ENCODE results near the gene LOXHD1.

Gene LOXHD1

DNA sequence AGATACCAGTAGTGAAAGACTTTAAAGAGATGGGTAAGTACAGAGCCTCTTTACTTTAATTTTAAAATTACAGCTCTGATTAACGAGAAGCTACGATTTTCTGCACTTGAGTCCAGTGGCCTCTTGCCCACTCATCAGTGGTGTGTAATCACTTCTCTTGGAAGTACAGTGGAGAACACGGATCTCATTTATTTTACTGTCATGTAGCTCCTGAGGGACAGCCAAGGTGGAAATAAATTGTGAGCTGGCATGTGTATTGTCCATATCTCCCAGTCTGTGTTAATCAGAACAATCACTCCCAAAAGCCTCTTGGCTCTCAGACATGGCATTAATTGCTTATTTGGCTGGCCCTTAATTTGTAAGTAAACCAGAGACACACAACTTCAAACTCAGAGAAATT, 69.4 kb downstream of the LOXHD1 start:
- Histone ChIP-seq H3K27ac (ENCODE audit: low read depth, low read length) (no peak overlapping the region), H3K18ac (ENCODE audit: low read length) (no peak overlapping the region), H3K27me3 (ENCODE audit: insufficient read depth, low read length) (no peaks in the 10 kb centered on the region), H3K4me3 (ENCODE audit: low read depth, low read length) (no peak overlapping the region), H3K23ac (ENCODE audit: low read length) (no peak overlapping the region), H2AK5ac (ENCODE audit: low read length) (no peak overlapping the region), H2BK12ac (ENCODE audit: low read length) (no peak overlapping the region), H3K4ac (ENCODE audit: low read depth, low read length) (no peak overlapping the region), H4K91ac (ENCODE audit: low read depth, low read length) (no peak overlapping the region), H3K9me3 (ENCODE audit: insufficient read depth, low read depth, low read length) (no peaks in the 10 kb centered on the region), H3K79me1 (ENCODE audit: low read length) (no peaks in the 10 kb centered on the region), H4K8ac (ENCODE audit: low read depth, low read length) (no peak overlapping the region), H3K79me2 (ENCODE audit: control insufficient read depth, insufficient read depth, low read length, poor library complexity) (no peaks in the 10 kb centered on the region), H3K4me2 (ENCODE audit: low read length) (no peak overlapping the region), H3K14ac (ENCODE audit: low read length) (no peak overlapping the region), H3K36me3 (ENCODE audit: control insufficient read depth in 1 of 2, insufficient read depth in 2 of 2, low read length in 2 of 2) (no peaks in the 10 kb centered on the region), H4K12ac (ENCODE audit: low read depth, low read length) (no peak overlapping the region), H2BK120ac (ENCODE audit: insufficient read depth, low read length, poor library complexity) (no peak overlapping the region), H2BK5ac (ENCODE audit: low read depth, low read length, poor library complexity) (no peak overlapping the region), H3K9ac (ENCODE audit: low read length) (no peak overlapping the region), H2AFZ (ENCODE audit: insufficient read depth, low read length, poor library complexity) (no peak overlapping the region), H3K4me1 (ENCODE audit: control insufficient read depth in 1 of 2, insufficient read depth in 2 of 2, low read length in 2 of 2) (no peaks in the 10 kb centered on the region)
- no peak for DNase-seq
- no CpG with 5 or more reads among the region's 3 CpGs for WGBS (ENCODE audit: extremely low coverage, insufficient coverage, insufficient read length)

DNA sequence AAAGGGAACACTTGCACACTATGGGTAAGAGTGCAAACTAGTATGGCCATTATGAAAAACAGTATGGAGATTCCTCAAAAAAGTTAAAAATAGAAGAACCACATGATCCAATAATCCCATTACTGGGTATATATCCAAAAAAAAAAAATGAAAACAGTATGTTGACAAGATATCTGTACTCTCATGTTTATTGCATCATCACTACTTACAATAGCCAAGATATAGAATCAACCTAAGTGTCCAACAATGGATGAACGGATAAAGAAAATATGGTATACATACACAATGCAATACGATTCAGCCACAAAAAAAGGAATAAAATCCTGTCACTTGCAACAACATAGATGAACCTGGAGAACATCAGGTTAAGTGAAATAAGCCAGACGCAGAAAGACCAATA, 73.3 kb downstream of the LOXHD1 start:
- no peak overlapping the region for H3K27ac ChIP-seq (ENCODE audit: low read depth, low read length)
- H4K8ac ChIP-seq (ENCODE audit: low read depth, low read length): no peak overlapping the region
- H2BK5ac ChIP-seq (ENCODE audit: low read depth, low read length, poor library complexity): no peak overlapping the region
- H3K18ac ChIP-seq (ENCODE audit: low read length): no peak overlapping the region
- H2AFZ ChIP-seq (ENCODE audit: insufficient read depth, low read length, poor library complexity): no peak overlapping the region
- H4K91ac ChIP-seq (ENCODE audit: low read depth, low read length): no peak overlapping the region
- no peak for DNase-seq
- H3K23ac ChIP-seq (ENCODE audit: low read length): no peak overlapping the region
- no CpG with 5 or more reads among the region's 3 CpGs for WGBS (ENCODE audit: extremely low coverage, insufficient coverage, insufficient read length)
- no peaks in the 10 kb centered on the region for H3K27me3 ChIP-seq (ENCODE audit: insufficient read depth, low read length)
- H3K36me3 ChIP-seq (ENCODE audit: control insufficient read depth in 1 of 2, insufficient read depth in 2 of 2, low read length in 2 of 2): no peaks in the 10 kb centered on the region
- no peak overlapping the region for H3K4me2 ChIP-seq (ENCODE audit: low read length)
- no peaks in the 10 kb centered on the region for H3K4me1 ChIP-seq (ENCODE audit: control insufficient read depth in 1 of 2, insufficient read depth in 2 of 2, low read length in 2 of 2)
- no peak overlapping the region for H2BK120ac ChIP-seq (ENCODE audit: insufficient read depth, low read length, poor library complexity)
- H3K4me3 ChIP-seq (ENCODE audit: low read depth, low read length): no peak overlapping the region
- no peak overlapping the region for H3K9ac ChIP-seq (ENCODE audit: low read length)
- no peak overlapping the region for H3K14ac ChIP-seq (ENCODE audit: low read length)
- peaks cover 7% of the 10 kb centered on the region for H3K9me3 ChIP-seq (ENCODE audit: insufficient read depth, low read depth, low read length)
- no peak overlapping the region for H2BK12ac ChIP-seq (ENCODE audit: low read length)
- H2AK5ac ChIP-seq (ENCODE audit: low read length): no peak overlapping the region
- H3K79me2 ChIP-seq (ENCODE audit: control insufficient read depth, insufficient read depth, low read length, poor library complexity): no peaks in the 10 kb centered on the region
- H3K79me1 ChIP-seq (ENCODE audit: low read length): no peaks in the 10 kb centered on the region
- H4K12ac ChIP-seq (ENCODE audit: low read depth, low read length): no peak overlapping the region
- H3K4ac ChIP-seq (ENCODE audit: low read depth, low read length): no peak overlapping the region

DNA sequence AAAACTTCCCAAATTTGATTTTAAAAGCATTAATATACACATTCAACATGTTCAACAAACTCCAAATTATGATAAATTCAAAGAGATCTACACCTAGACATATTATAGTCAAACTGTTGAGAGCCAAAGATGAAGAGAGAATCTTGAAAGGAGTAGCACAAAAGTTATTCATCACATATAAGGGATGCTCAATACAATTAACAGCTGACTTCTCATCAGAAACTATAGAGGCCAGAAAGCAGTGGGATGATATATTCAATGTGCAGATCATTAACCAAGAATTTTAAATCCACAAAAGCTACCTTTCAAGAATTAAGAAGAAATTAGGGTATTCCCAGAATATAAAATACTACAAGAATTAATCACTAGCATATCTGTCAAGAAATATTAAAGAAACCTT, 75.4 kb downstream of the LOXHD1 start:
- no peak overlapping the region for H3K4ac ChIP-seq (ENCODE audit: low read depth, low read length)
- H2BK5ac ChIP-seq (ENCODE audit: low read depth, low read length, poor library complexity): no peak overlapping the region
- no peak for DNase-seq
- H3K23ac ChIP-seq (ENCODE audit: low read length): no peak overlapping the region
- no peaks in the 10 kb centered on the region for H3K36me3 ChIP-seq (ENCODE audit: control insufficient read depth in 1 of 2, insufficient read depth in 2 of 2, low read length in 2 of 2)
- no peak overlapping the region for H3K18ac ChIP-seq (ENCODE audit: low read length)
- H3K4me1 ChIP-seq (ENCODE audit: control insufficient read depth in 1 of 2, insufficient read depth in 2 of 2, low read length in 2 of 2): no peaks in the 10 kb centered on the region
- H3K79me2 ChIP-seq (ENCODE audit: control insufficient read depth, insufficient read depth, low read length, poor library complexity): no peaks in the 10 kb centered on the region
- H4K12ac ChIP-seq (ENCODE audit: low read depth, low read length): no peak overlapping the region
- no peak overlapping the region for H3K14ac ChIP-seq (ENCODE audit: low read length)
- no peak overlapping the region for H2BK120ac ChIP-seq (ENCODE audit: insufficient read depth, low read length, poor library complexity)
- H2BK12ac ChIP-seq (ENCODE audit: low read length): no peak overlapping the region
- H3K9ac ChIP-seq (ENCODE audit: low read length): no peak overlapping the region
- no peak overlapping the region for H2AFZ ChIP-seq (ENCODE audit: insufficient read depth, low read length, poor library complexity)
- H4K8ac ChIP-seq (ENCODE audit: low read depth, low read length): no peak overlapping the region
- H3K27ac ChIP-seq (ENCODE audit: low read depth, low read length): no peak overlapping the region
- peaks cover 7% of the 10 kb centered on the region for H3K9me3 ChIP-seq (ENCODE audit: insufficient read depth, low read depth, low read length)
- H3K4me3 ChIP-seq (ENCODE audit: low read depth, low read length): no peak overlapping the region
- no peak overlapping the region for H4K91ac ChIP-seq (ENCODE audit: low read depth, low read length)
- H3K27me3 ChIP-seq (ENCODE audit: insufficient read depth, low read length): no peaks in the 10 kb centered on the region
- H3K79me1 ChIP-seq (ENCODE audit: low read length): no peaks in the 10 kb centered on the region
- H2AK5ac ChIP-seq (ENCODE audit: low read length): no peak overlapping the region
- H3K4me2 ChIP-seq (ENCODE audit: low read length): no peak overlapping the region

DNA sequence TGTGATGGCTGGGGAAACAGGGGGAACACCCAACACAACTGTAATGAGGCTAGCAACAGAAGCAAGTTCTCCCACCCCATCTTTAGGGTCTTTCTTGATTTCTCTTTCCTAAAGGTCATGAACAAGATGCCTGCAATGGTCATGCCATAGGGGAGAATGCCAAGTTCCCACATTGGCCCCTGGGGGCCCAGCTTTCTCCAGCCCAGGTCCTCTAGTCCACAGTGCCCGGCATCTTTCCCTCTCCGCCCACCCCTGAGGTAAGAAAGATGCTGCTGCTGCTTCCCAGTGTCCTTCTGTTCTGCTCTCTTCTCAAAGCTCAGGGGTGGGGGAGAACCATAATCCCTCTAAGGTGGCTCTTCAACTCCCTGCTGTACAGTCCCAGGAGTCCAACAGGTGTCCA, 78.0 kb downstream of the LOXHD1 start:
- no peak overlapping the region for H2BK12ac ChIP-seq (ENCODE audit: low read length)
- no peak overlapping the region for H2BK120ac ChIP-seq (ENCODE audit: insufficient read depth, low read length, poor library complexity)
- no peak overlapping the region for H2AK5ac ChIP-seq (ENCODE audit: low read length)
- H3K79me1 ChIP-seq (ENCODE audit: low read length): no peaks in the 10 kb centered on the region
- no peaks in the 10 kb centered on the region for H3K36me3 ChIP-seq (ENCODE audit: control insufficient read depth in 1 of 2, insufficient read depth in 2 of 2, low read length in 2 of 2)
- no peak overlapping the region for H3K27ac ChIP-seq (ENCODE audit: low read depth, low read length)
- no CpG with 5 or more reads among the region's 2 CpGs for WGBS (ENCODE audit: extremely low coverage, insufficient coverage, insufficient read length)
- no peak overlapping the region for H3K9ac ChIP-seq (ENCODE audit: low read length)
- no peak overlapping the region for H3K4me3 ChIP-seq (ENCODE audit: low read depth, low read length)
- peaks cover 7% of the 10 kb centered on the region for H3K9me3 ChIP-seq (ENCODE audit: insufficient read depth, low read depth, low read length)
- no peak overlapping the region for H2BK5ac ChIP-seq (ENCODE audit: low read depth, low read length, poor library complexity)
- no peak overlapping the region for H3K18ac ChIP-seq (ENCODE audit: low read length)
- no peak overlapping the region for H4K8ac ChIP-seq (ENCODE audit: low read depth, low read length)
- no peak overlapping the region for H3K4me2 ChIP-seq (ENCODE audit: low read length)
- no peak overlapping the region for H3K23ac ChIP-seq (ENCODE audit: low read length)
- no peak overlapping the region for H4K12ac ChIP-seq (ENCODE audit: low read depth, low read length)
- no peak overlapping the region for H3K4ac ChIP-seq (ENCODE audit: low read depth, low read length)
- H3K27me3 ChIP-seq (ENCODE audit: insufficient read depth, low read length): no peaks in the 10 kb centered on the region
- H4K91ac ChIP-seq (ENCODE audit: low read depth, low read length): no peak overlapping the region
- DNase-seq: no peak
- H3K79me2 ChIP-seq (ENCODE audit: control insufficient read depth, insufficient read depth, low read length, poor library complexity): no peaks in the 10 kb centered on the region
- no peak overlapping the region for H2AFZ ChIP-seq (ENCODE audit: insufficient read depth, low read length, poor library complexity)
- H3K14ac ChIP-seq (ENCODE audit: low read length): no peak overlapping the region
- no peaks in the 10 kb centered on the region for H3K4me1 ChIP-seq (ENCODE audit: control insufficient read depth in 1 of 2, insufficient read depth in 2 of 2, low read length in 2 of 2)

DNA sequence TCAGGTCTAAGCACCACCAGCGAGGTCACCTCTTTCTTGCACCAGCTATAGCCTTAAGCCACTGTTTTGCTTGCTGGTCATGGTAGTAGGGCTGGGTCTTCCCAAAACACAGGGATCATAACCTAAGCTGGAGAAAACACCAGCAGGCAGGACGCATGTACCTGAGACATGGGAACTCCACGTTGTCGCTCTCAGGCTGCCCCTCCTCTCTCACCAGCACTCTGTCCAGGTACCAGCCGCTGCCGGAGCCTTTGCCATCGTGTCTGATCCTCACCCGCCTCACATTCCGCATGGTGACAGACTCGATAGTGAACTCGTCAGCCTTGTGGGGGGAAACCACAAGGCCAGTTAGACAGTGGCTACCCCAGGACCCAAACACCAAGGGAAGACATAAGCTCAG, 79.5 kb downstream of the LOXHD1 start:
- no peak overlapping the region for H3K18ac ChIP-seq (ENCODE audit: low read length)
- H2AFZ ChIP-seq (ENCODE audit: insufficient read depth, low read length, poor library complexity): no peak overlapping the region
- H3K36me3 ChIP-seq (ENCODE audit: control insufficient read depth in 1 of 2, insufficient read depth in 2 of 2, low read length in 2 of 2): no peaks in the 10 kb centered on the region
- no peak overlapping the region for H2BK5ac ChIP-seq (ENCODE audit: low read depth, low read length, poor library complexity)
- no peaks in the 10 kb centered on the region for H3K4me1 ChIP-seq (ENCODE audit: control insufficient read depth in 1 of 2, insufficient read depth in 2 of 2, low read length in 2 of 2)
- no peak overlapping the region for H3K4me2 ChIP-seq (ENCODE audit: low read length)
- H4K12ac ChIP-seq (ENCODE audit: low read depth, low read length): no peak overlapping the region
- H3K79me2 ChIP-seq (ENCODE audit: control insufficient read depth, insufficient read depth, low read length, poor library complexity): no peaks in the 10 kb centered on the region
- no peak overlapping the region for H3K23ac ChIP-seq (ENCODE audit: low read length)
- no peaks in the 10 kb centered on the region for H3K79me1 ChIP-seq (ENCODE audit: low read length)
- H4K8ac ChIP-seq (ENCODE audit: low read depth, low read length): no peak overlapping the region
- H2BK12ac ChIP-seq (ENCODE audit: low read length): no peak overlapping the region
- H3K4me3 ChIP-seq (ENCODE audit: low read depth, low read length): no peak overlapping the region
- no peak overlapping the region for H2AK5ac ChIP-seq (ENCODE audit: low read length)
- H3K14ac ChIP-seq (ENCODE audit: low read length): no peak overlapping the region
- H3K9me3 ChIP-seq (ENCODE audit: insufficient read depth, low read depth, low read length): peaks cover 7% of the 10 kb centered on the region
- WGBS (ENCODE audit: extremely low coverage, insufficient coverage, insufficient read length): no CpG with 5 or more reads among the region's 11 CpGs
- no peak for DNase-seq
- H3K27me3 ChIP-seq (ENCODE audit: insufficient read depth, low read length): no peaks in the 10 kb centered on the region
- no peak overlapping the region for H3K4ac ChIP-seq (ENCODE audit: low read depth, low read length)
- no peak overlapping the region for H3K27ac ChIP-seq (ENCODE audit: low read depth, low read length)
- no peak overlapping the region for H4K91ac ChIP-seq (ENCODE audit: low read depth, low read length)
- H2BK120ac ChIP-seq (ENCODE audit: insufficient read depth, low read length, poor library complexity): no peak overlapping the region
- no peak overlapping the region for H3K9ac ChIP-seq (ENCODE audit: low read length)

All from trophoblast cell (in vitro differentiated cells and primary cell).